ENCODE data around the gene SPATA20. TPM values are rescaled to one million over a fixed set of nuclear protein-coding genes. Genes with fewer than 3 reads are reported as not detected.

The SPATA20 gene
- total and polyA plus RNA-seq, 2 of the 13 experiments (the other 11 are each of a cell fraction or from before 2014, with no cell fraction given), result 36.1 to 64.8 TPM

GRCh38 chr17:50540560-50541401, 6.2 kb upstream of the SPATA20 start (continued):
- TF ChIP-seq ZBTB46 (CRISPR knock-in tag; IDR thresholded peaks at IDR 0.05; ENCODE audit: borderline replicate concordance) (no peak), MEIS2 (CRISPR knock-in tag; IDR thresholded peaks at IDR 0.05) (no peak), JUND (CRISPR knock-in tag; IDR thresholded peaks at IDR 0.05) (no peak), ZXDC (CRISPR knock-in tag; IDR thresholded peaks at IDR 0.05) (no peak), RFXAP (CRISPR knock-in tag; IDR thresholded peaks at IDR 0.05; ENCODE audit: borderline replicate concordance) (no peak), PHF21A (CRISPR knock-in tag; IDR thresholded peaks at IDR 0.05) (no peak), FOXJ3 (CRISPR knock-in tag; IDR thresholded peaks at IDR 0.05; ENCODE audit: borderline replicate concordance) (no peak), PPARG (CRISPR knock-in tag; conservative IDR thresholded peaks at IDR 0.05) (0 out of 2 replicates have a peak, but pooled peaks have one; percentile 61), CHCHD3 (CRISPR knock-in tag; IDR thresholded peaks at IDR 0.05) (no peak), ZNF263 (CRISPR knock-in tag; IDR thresholded peaks at IDR 0.05) (no peak), SYNCRIP (IDR thresholded peaks at IDR 0.05; ENCODE audit: insufficient read depth, low read depth, low read length) (no peak), HDAC1 (CRISPR knock-in tag; IDR thresholded peaks at IDR 0.05) (0 out of 2 replicates have a peak, but pooled peaks have one; percentile 11), NCOR1 (IDR thresholded peaks at IDR 0.05; ENCODE audit: borderline replicate concordance, low read length) (peak; percentile 27; the same call in 1 of the 2 replicates), PAF1 (CRISPR knock-in tag; IDR thresholded peaks at IDR 0.05) (no peak), ZNF776 (CRISPR knock-in tag; IDR thresholded peaks at IDR 0.05) (peak; percentile 58; the same call in 1 of the 2 replicates), GFI1 (CRISPR knock-in tag; IDR thresholded peaks at IDR 0.05; ENCODE audit: borderline replicate concordance) (no peak), MXD4 (CRISPR knock-in tag; IDR thresholded peaks at IDR 0.05) (no peak), PRDM4 (CRISPR knock-in tag; IDR thresholded peaks at IDR 0.05; ENCODE audit: borderline replicate concordance) (no peak)
- TF ChIP-seq, protein P1, sequence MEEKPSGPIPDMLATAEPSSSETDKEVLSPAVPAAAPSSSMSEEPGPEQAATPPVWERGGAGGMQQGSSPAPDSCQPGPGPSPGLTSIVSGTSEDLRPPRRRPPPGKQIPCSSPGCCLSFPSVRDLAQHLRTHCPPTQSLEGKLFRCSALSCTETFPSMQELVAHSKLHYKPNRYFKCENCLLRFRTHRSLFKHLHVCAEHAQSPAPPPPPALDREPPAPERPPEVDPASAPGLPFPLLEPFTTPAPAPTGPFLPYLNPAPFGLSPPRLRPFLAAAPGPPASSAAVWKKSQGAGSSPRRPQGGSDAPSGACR (CRISPR knock-in tag; IDR thresholded peaks at IDR 0.05), result no peak
- TF ChIP-seq, protein P2, sequence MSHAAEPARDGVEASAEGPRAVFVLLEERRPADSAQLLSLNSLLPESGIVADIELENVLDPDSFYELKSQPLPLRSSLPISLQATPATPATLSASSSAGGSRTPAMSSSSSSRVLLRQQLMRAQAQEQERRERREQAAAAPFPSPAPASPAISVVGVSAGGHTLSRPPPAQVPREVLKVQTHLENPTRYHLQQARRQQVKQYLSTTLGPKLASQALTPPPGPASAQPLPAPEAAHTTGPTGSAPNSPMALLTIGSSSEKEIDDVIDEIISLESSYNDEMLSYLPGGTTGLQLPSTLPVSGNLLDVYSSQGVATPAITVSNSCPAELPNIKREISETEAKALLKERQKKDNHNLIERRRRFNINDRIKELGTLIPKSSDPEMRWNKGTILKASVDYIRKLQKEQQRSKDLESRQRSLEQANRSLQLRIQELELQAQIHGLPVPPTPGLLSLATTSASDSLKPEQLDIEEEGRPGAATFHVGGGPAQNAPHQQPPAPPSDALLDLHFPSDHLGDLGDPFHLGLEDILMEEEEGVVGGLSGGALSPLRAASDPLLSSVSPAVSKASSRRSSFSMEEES (CRISPR knock-in tag; IDR thresholded peaks at IDR 0.05), result no peak

All from HepG2 (cell line).